Trophoblast cell (in vitro differentiated cells and primary cell): ENCODE data around the gene RNF157.

Source experiments
- DNase-seq, 2 donors: peaks; one replicate each; pipeline ENCODE4 v3.0.0-alpha.2; 2016
- H2AFZ ChIP-seq: 2 replicates; pipeline ENCODE4 v1.6.1; 2013; ENCODE audit warnings: low read length, moderate library complexity, mild to moderate bottlenecking; ENCODE audit not compliant: insufficient read depth, poor library complexity
- H2AK5ac ChIP-seq: 2 replicates; pipeline ENCODE4 v1.6.1; 2013; ENCODE audit warnings: mild to moderate bottlenecking, low read length
- H2BK120ac ChIP-seq: 2 replicates; pipeline ENCODE4 v1.6.1; 2013; ENCODE audit warnings: low read length, mild to moderate bottlenecking, moderate library complexity; ENCODE audit not compliant: insufficient read depth, poor library complexity
- H2BK12ac ChIP-seq: 2 replicates; pipeline ENCODE4 v1.6.1; 2013; ENCODE audit warnings: mild to moderate bottlenecking, low read length, moderate library complexity
- H2BK5ac ChIP-seq: 2 replicates; pipeline ENCODE4 v1.6.1; 2013; ENCODE audit warnings: low read length, low read depth, moderate library complexity, mild to moderate bottlenecking; ENCODE audit not compliant: poor library complexity
- H3K14ac ChIP-seq: 2 replicates; pipeline ENCODE4 v1.6.1; 2013; ENCODE audit warnings: mild to moderate bottlenecking, low read length
- H3K18ac ChIP-seq: 2 replicates; pipeline ENCODE4 v1.6.1; 2013; ENCODE audit warnings: mild to moderate bottlenecking, low read length
- H3K23ac ChIP-seq: 2 replicates; pipeline ENCODE4 v1.6.1; 2013; ENCODE audit warnings: low read length
- H3K27ac ChIP-seq: 2 replicates; pipeline ENCODE4 v1.5.1; 2013; ENCODE audit warnings: low read depth, mild to moderate bottlenecking, inconsistent platforms, low read length, moderate library complexity
- H3K27me3 ChIP-seq: 2 replicates; pipeline ENCODE4 v1.6.1; 2013; ENCODE audit warnings: inconsistent platforms, mild to moderate bottlenecking, low read length, moderate library complexity; ENCODE audit not compliant: insufficient read depth
- H3K36me3 ChIP-seq, 2 experiments: 1 replicate in 1 of 2; 2 replicates in 1 of 2; pipeline ENCODE4 v1.6.1; 2013; ENCODE audit warnings: low read length in 2 of 2, mild to moderate bottlenecking in 2 of 2, moderate library complexity in 1 of 2; ENCODE audit not compliant: insufficient read depth in 2 of 2, control insufficient read depth in 1 of 2
- H3K4ac ChIP-seq: 2 replicates; pipeline ENCODE4 v1.6.1; 2013; ENCODE audit warnings: low read depth, mild to moderate bottlenecking, low read length, moderate library complexity
- H3K4me1 ChIP-seq, 2 experiments: 1 replicate in 1 of 2; 2 replicates in 1 of 2; pipeline ENCODE4 v1.6.1; 2013; ENCODE audit warnings: low read length in 2 of 2, mild to moderate bottlenecking in 2 of 2, moderate library complexity in 1 of 2; ENCODE audit not compliant: insufficient read depth in 2 of 2, control insufficient read depth in 1 of 2
- H3K4me2 ChIP-seq: 2 replicates; pipeline ENCODE4 v1.6.1; 2013; ENCODE audit warnings: inconsistent platforms, mild to moderate bottlenecking, low read length, moderate library complexity
- H3K4me3 ChIP-seq: 2 replicates; pipeline ENCODE4 v1.5.1; 2013; ENCODE audit warnings: mild to moderate bottlenecking, low read depth, low read length, inconsistent platforms
- H3K79me1 ChIP-seq: one replicate; pipeline ENCODE4 v1.6.1; 2013; ENCODE audit warnings: low read length
- H3K79me2 ChIP-seq: 2 replicates; pipeline ENCODE4 v1.6.1; 2013; ENCODE audit warnings: low read length, mild to moderate bottlenecking; ENCODE audit not compliant: control insufficient read depth, insufficient read depth, poor library complexity
- H3K9ac ChIP-seq: 2 replicates; pipeline ENCODE4 v1.6.1; 2013; ENCODE audit warnings: mild to moderate bottlenecking, low read length
- H3K9me3 ChIP-seq: 2 replicates; pipeline ENCODE4 v1.6.1; 2013; ENCODE audit warnings: low read depth, mild to moderate bottlenecking, control low read depth, inconsistent platforms, low read length; ENCODE audit not compliant: insufficient read depth
- H4K12ac ChIP-seq: 2 replicates; pipeline ENCODE4 v1.6.1; 2013; ENCODE audit warnings: low read depth, mild to moderate bottlenecking, low read length, moderate library complexity
- H4K8ac ChIP-seq: 2 replicates; pipeline ENCODE4 v1.6.1; 2013; ENCODE audit warnings: low read depth, mild to moderate bottlenecking, low read length, moderate library complexity
- H4K91ac ChIP-seq: one replicate; pipeline ENCODE4 v1.6.1; 2013; ENCODE audit warnings: low read depth, mild to moderate bottlenecking, low read length, moderate library complexity
- WGBS: extraction: QIAGEN DNeasy Blood & Tissue Kit; methylation state at CpG from one replicate; pipeline ENCODE4 v1.1.7; 2013; ENCODE audit warnings: missing lambda C conversion rate; ENCODE audit not compliant: insufficient read length, insufficient coverage; ENCODE audit errors: extremely low coverage; 5-methylcytosine and 5-hydroxymethylcytosine counted together

Gene RNF157

GRCh38 chr17:76134911-76135809, 105.1 kb downstream of the RNF157 start:
- no peak overlapping the region for H2AK5ac ChIP-seq
- H3K27ac ChIP-seq: no peak overlapping the region
- peaks cover 49% of the 10 kb centered on the region for H3K27me3 ChIP-seq
- no peak overlapping the region for H2BK5ac ChIP-seq
- no peak overlapping the region for H2AFZ ChIP-seq
- peaks cover 12% of the 10 kb centered on the region for H3K9me3 ChIP-seq
- H4K12ac ChIP-seq: no peak overlapping the region
- no peak overlapping the region for H4K91ac ChIP-seq
- H3K36me3 ChIP-seq: no peaks in the 10 kb centered on the region
- peaks cover 23 to 33% of the 10 kb centered on the region in 2 experiments for H3K4me1 ChIP-seq
- no peaks in the 10 kb centered on the region for H3K79me2 ChIP-seq
- no peak overlapping the region for H3K14ac ChIP-seq
- no peak overlapping the region for H2BK12ac ChIP-seq
- H3K4me3 ChIP-seq: no peak overlapping the region
- H3K4ac ChIP-seq: no peak overlapping the region
- no peak overlapping the region for H3K18ac ChIP-seq
- H3K79me1 ChIP-seq: peaks cover 5% of the 10 kb centered on the region
- H3K4me2 ChIP-seq: no peak overlapping the region
- no CpG with 5 or more reads among the region's 22 CpGs for WGBS
- H3K9ac ChIP-seq: no peak overlapping the region
- no peak overlapping the region for H4K8ac ChIP-seq
- H2BK120ac ChIP-seq: no peak overlapping the region
- no peak overlapping the region for H3K23ac ChIP-seq
- no peak for DNase-seq

GRCh38 chr17:76132574-76133338, 107.5 kb downstream of the RNF157 start:
- Histone ChIP-seq H3K9me3 (peaks cover 6% of the 10 kb centered on the region), H2AFZ (no peak overlapping the region), H2BK5ac (no peak overlapping the region), H3K79me2 (no peaks in the 10 kb centered on the region), H3K27ac (no peak overlapping the region), H3K23ac (no peak overlapping the region), H3K14ac (no peak overlapping the region), H3K4me1 (peaks cover 12 to 13% of the 10 kb centered on the region in 2 experiments), H3K4me2 (peak overlapping the region; percentile 6), H3K27me3 (peaks cover 28% of the 10 kb centered on the region), H2AK5ac (no peak overlapping the region), H3K4me3 (no peak overlapping the region), H3K18ac (no peak overlapping the region), H3K79me1 (peaks cover 5% of the 10 kb centered on the region), H2BK120ac (no peak overlapping the region), H3K36me3 (no peaks in the 10 kb centered on the region), H4K8ac (no peak overlapping the region), H2BK12ac (no peak overlapping the region), H4K12ac (no peak overlapping the region), H3K4ac (no peak overlapping the region), H3K9ac (no peak overlapping the region), H4K91ac (no peak overlapping the region)
- peak; percentile 21 to 24 for DNase-seq
- WGBS: no CpG with 5 or more reads among the region's 21 CpGs

- Histone ChIP-seq H3K4me3 (no peak overlapping the region), H3K23ac (no peak overlapping the region), H4K12ac (peak overlapping the region; percentile 6), H2BK120ac (peak overlapping the region; percentile 49), H2BK12ac (peak overlapping the region; percentile 3), H3K4me1 (peaks cover 12 to 13% of the 10 kb centered on the region in 2 experiments), H3K4ac (no peak overlapping the region), H2BK5ac (peak overlapping the region; percentile 16), H3K27ac (no peak overlapping the region), H3K36me3 (no peaks in the 10 kb centered on the region), H4K8ac (peak overlapping the region; percentile 13), H3K9ac (no peak overlapping the region), H3K79me2 (no peaks in the 10 kb centered on the region), H3K27me3 (peaks cover 20% of the 10 kb centered on the region), H3K9me3 (peaks cover 2% of the 10 kb centered on the region), H3K14ac (peak overlapping the region; percentile 22), H2AK5ac (peak overlapping the region; percentile 24), H3K79me1 (peaks cover 5% of the 10 kb centered on the region), H2AFZ (peak overlapping the region; percentile 26), H3K4me2 (no peak overlapping the region), H3K18ac (no peak overlapping the region), H4K91ac (peak overlapping the region; percentile 70)
- DNase-seq: no peak
- WGBS: no CpG with 5 or more reads among the region's 21 CpGs
Observed at GRCh38 chr17:76131692-76132573, 108.4 kb downstream of the RNF157 start.
